Neutrophil (primary cell): ENCODE measurements around the gene TSPAN4.

Experiments used
- H3K27ac ChIP-seq: fragments of 200-600 bp; sonication (generic); 2 replicates; pipeline ENCODE4 v1.5.1; 2016; ENCODE audit warnings: mild to moderate bottlenecking, moderate library complexity
- H3K27me3 ChIP-seq: fragments of 200-600 bp; sonication (generic); 2 replicates; pipeline ENCODE4 v1.6.0; 2016; ENCODE audit warnings: mild to moderate bottlenecking
- H3K36me3 ChIP-seq: fragments of 200-600 bp; sonication (generic); 2 replicates; pipeline ENCODE4 v1.5.1; 2017
- H3K4me1 ChIP-seq, 2 experiments: fragments of 200-600 bp in 1 of 2; sonication (generic) in 1 of 2; 1 replicate in 1 of 2; 2 replicates in 1 of 2; pipeline versions ENCODE4 v1.5.1 to v1.6.1; 2013 to 2016; ENCODE audit warnings: low read depth in 1 of 2, low read length in 1 of 2, mild to moderate bottlenecking in 1 of 2, moderate library complexity in 1 of 2; ENCODE audit not compliant: control insufficient read depth in 1 of 2, insufficient read depth in 1 of 2
- H3K4me3 ChIP-seq, 2 experiments: fragments of 200-600 bp in 1 of 2; sonication (generic) in 1 of 2; 1 replicate in 1 of 2; 2 replicates in 1 of 2; pipeline ENCODE4 v1.5.1; 2013 to 2016; ENCODE audit warnings: low read depth in 1 of 2, low read length in 1 of 2, mild to moderate bottlenecking in 1 of 2, moderate library complexity in 1 of 2
- H3K9me3 ChIP-seq: fragments of 200-600 bp; sonication (generic); 2 replicates; pipeline ENCODE4 v1.5.1; 2016
- CTCF ChIP-seq: fragments of 200-600 bp; sonication (generic); IDR thresholded peaks from 2 replicates; pipeline ENCODE4 v1.5.1; 2016; ENCODE audit warnings: antibody characterized with exemption

TSPAN4 gene

GRCh38 chr11:844693-845644 lies 2.3 kb downstream of the TSPAN4 start:
- H3K4me1 ChIP-seq: peaks cover 42 to 57% of the 10 kb centered on the region in 2 experiments

GRCh38 chr11:845872-846495 lies 3.3 kb downstream of the TSPAN4 start:
- Histone ChIP-seq H3K9me3 (no peaks in the 10 kb centered on the region), H3K36me3 (no peaks in the 10 kb centered on the region), H3K4me3 (no peak overlapping the region), H3K27me3 (peaks cover 83% of the 10 kb centered on the region), H3K4me1 (peaks cover 35 to 51% of the 10 kb centered on the region in 2 experiments), H3K27ac (no peak overlapping the region)
- TF ChIP-seq CTCF: no peak

More at GRCh38 chr11:844693-845644, 2.3 kb downstream of the TSPAN4 start:
- no peak overlapping the region for H3K27ac ChIP-seq
- no peaks in the 10 kb centered on the region for H3K9me3 ChIP-seq
- H3K36me3 ChIP-seq: peaks cover 7% of the 10 kb centered on the region
- H3K27me3 ChIP-seq: peaks cover 73% of the 10 kb centered on the region
- no peak for TF ChIP-seq CTCF
- H3K4me3 ChIP-seq: no peak overlapping the region

GRCh38 chr11:846496-847098 lies 3.9 kb downstream of the TSPAN4 start:
- Histone ChIP-seq H3K36me3 (no peaks in the 10 kb centered on the region), H3K9me3 (no peaks in the 10 kb centered on the region), H3K27me3 (peaks cover 89% of the 10 kb centered on the region), H3K27ac (no peak overlapping the region), H3K4me1 (peaks cover 29 to 44% of the 10 kb centered on the region in 2 experiments), H3K4me3 (no peak overlapping the region)
- TF ChIP-seq CTCF: no peak

- no peak for TF ChIP-seq CTCF
- Histone ChIP-seq H3K27ac (no peak overlapping the region), H3K9me3 (no peaks in the 10 kb centered on the region), H3K36me3 (no peaks in the 10 kb centered on the region), H3K4me3 (peak overlapping the region in 1 of 2 experiments; percentile 66), H3K4me1 (peaks cover 24 to 34% of the 10 kb centered on the region in 2 experiments), H3K27me3 (peaks cover 91% of the 10 kb centered on the region)
Observed at GRCh38 chr11:847876-848275, 5.2 kb downstream of the TSPAN4 start.

- peak overlapping the region; percentile 59 to 66 for H3K4me3 ChIP-seq
Observed at GRCh38 chr11:848380-848931, 5.8 kb downstream of the TSPAN4 start.

More at GRCh38 chr11:848380-848931, 5.8 kb downstream of the TSPAN4 start:
- Histone ChIP-seq H3K9me3 (no peaks in the 10 kb centered on the region), H3K4me1 (peaks cover 18 to 28% of the 10 kb centered on the region in 2 experiments), H3K27ac (no peak overlapping the region), H3K36me3 (no peaks in the 10 kb centered on the region), H3K27me3 (peaks cover 85% of the 10 kb centered on the region)
- TF ChIP-seq CTCF: peak; percentile 75
